ENCODE data around the gene SAG. TPM values are rescaled to one million over a fixed set of nuclear protein-coding genes. Genes with fewer than 3 reads are reported as not detected.

SAG gene
- total and polyA plus RNA-seq, 2 of the 13 experiments (the other 11 are each of a cell fraction or from before 2014, with no cell fraction given) = not detected

GRCh38 chr2:233355916-233356315 lies 48.3 kb downstream of the SAG start:
- FAIRE-seq (no peak), DNase-seq (ENCODE audit: low spot score) (no peak), ATAC-seq (no peak)
- TF ChIP-seq ZNF160 (CRISPR knock-in tag; IDR thresholded peaks at IDR 0.05) = no peak
- TF ChIP-seq TBX2 (CRISPR knock-in tag; IDR thresholded peaks at IDR 0.05; ENCODE audit: borderline replicate concordance) = peak; percentile 2; the same call in 1 of the 2 replicates
- no peak for TF ChIP-seq MAZ (IDR thresholded peaks at IDR 0.05; ENCODE audit: borderline replicate concordance, low read depth, low read length)
- TF ChIP-seq MAZ (CRISPR knock-in tag; IDR thresholded peaks at IDR 0.05; ENCODE audit: low read depth) = peak; percentile 24; the same call in 1 of the 2 replicates
- no peak for TF ChIP-seq CHD2 (IDR thresholded peaks at IDR 0.05; ENCODE audit: low read depth, low read length)
- no peak for TF ChIP-seq MEIS1 (CRISPR knock-in tag; IDR thresholded peaks at IDR 0.05; ENCODE audit: borderline replicate concordance)
- in situ Hi-C loops (cut with HindIII; ENCODE audit: extremely low pct_ligation_motif_present, low pct_unique_long_range_greater_than_20kb) (no loop called here), intact Hi-C loops (cut with micrococcal nuclease; ENCODE audit: unreplicated experiment) (loop anchor here (10.0 kb wide), 2 partner anchors 89 to 101 kb away; partner anchors contain the start of gene ATG16L1)
- H3K4me2 ChIP-seq (ENCODE audit: low read depth, low read length) = peak overlapping the region; percentile 95
- H3K9ac ChIP-seq (ENCODE audit: insufficient read depth, low read depth, low read length) = peak overlapping the region; percentile 68; the same call in 1 of the 2 replicates
- CTCF ChIA-PET (ENCODE audit: low intra/inter-chr PET ratio, low total read pairs) = no interaction called here
- TSS peak; percentile 61 for BruUV-seq (replicated peaks)
- POLR2A ChIA-PET = interaction anchor here (1.1 kb wide), 1 partner anchor 22 kb away, joined by 4 read pairs; no protein-coding TSS in a partner anchor
- no peak overlapping the region for H2AFZ ChIP-seq (ENCODE audit: low read length)
- peaks cover 58% of the 10 kb centered on the region for H3K79me2 ChIP-seq (ENCODE audit: insufficient read depth, low read length)
- 91% methylated on average over 10 of the region's 10 CpGs for WGBS (ENCODE audit: low lambda C conversion rate)
- peaks cover 74% of the 10 kb centered on the region for H3K4me1 ChIP-seq (ENCODE audit: insufficient read depth, low read length)
- peaks cover 0 to 5% of the 10 kb centered on the region in 2 experiments; a peak in 2 of 5 replicates for H3K36me3 ChIP-seq (replicated peaks in 1 of 2; ENCODE audit: control insufficient read depth in 1 of 2, insufficient read depth in 2 of 2, low read length in 2 of 2)
- no peak overlapping the region for H3K27ac ChIP-seq (ENCODE audit: extremely low read length, insufficient read depth, low read length)
- no peaks in the 10 kb centered on the region; a peak in 1 of 5 replicates for H3K27me3 ChIP-seq (ENCODE audit: control insufficient read depth in 1 of 2, insufficient read depth in 2 of 2, low read length in 2 of 2)
- no peaks in the 10 kb centered on the region for H3K9me3 ChIP-seq (ENCODE audit: low read length)
- H3K4me3 ChIP-seq (replicated peaks in 1 of 3; ENCODE audit: insufficient read depth in 1 of 3, low read depth in 2 of 3, low read length in 3 of 3) = peak overlapping the region; percentile 75 to 94 (median 91); a peak in 4 of 6 replicates
- peaks cover 16% of the 10 kb centered on the region for H4K20me1 ChIP-seq (ENCODE audit: insufficient read depth, low read length)

GRCh38 chr2:233356546-233357308 lies 49.1 kb downstream of the SAG start:
- Histone ChIP-seq H3K4me1 (ENCODE audit: insufficient read depth, low read length) (peaks cover 74% of the 10 kb centered on the region), H3K36me3 (replicated peaks in 1 of 2; ENCODE audit: control insufficient read depth in 1 of 2, insufficient read depth in 2 of 2, low read length in 2 of 2) (peaks cover 0 to 5% of the 10 kb centered on the region in 2 experiments; a peak in 2 of 5 replicates), H3K4me2 (ENCODE audit: low read depth, low read length) (peak overlapping the region; percentile 95), H3K79me2 (ENCODE audit: insufficient read depth, low read length) (peaks cover 66% of the 10 kb centered on the region), H3K4me3 (replicated peaks in 1 of 3; ENCODE audit: insufficient read depth in 1 of 3, low read depth in 2 of 3, low read length in 3 of 3) (peak overlapping the region in 1 of 3 experiments; percentile 91; a peak in 1 of 6 replicates), H3K27me3 (ENCODE audit: control insufficient read depth in 1 of 2, insufficient read depth in 2 of 2, low read length in 2 of 2) (no peaks in the 10 kb centered on the region; a peak in 1 of 5 replicates), H2AFZ (ENCODE audit: low read length) (no peak overlapping the region), H4K20me1 (ENCODE audit: insufficient read depth, low read length) (peaks cover 16% of the 10 kb centered on the region), H3K9ac (ENCODE audit: insufficient read depth, low read depth, low read length) (no peak overlapping the region), H3K9me3 (ENCODE audit: low read length) (no peaks in the 10 kb centered on the region), H3K27ac (ENCODE audit: extremely low read length, insufficient read depth, low read length) (no peak overlapping the region)
- no TSS peak for BruUV-seq (replicated peaks)
- ChIA-PET CTCF (ENCODE audit: low intra/inter-chr PET ratio, low total read pairs) (no interaction called here), POLR2A (interaction anchor here (0.7 to 1.1 kb wide), 3 partner anchors 21 to 976 kb away, joined by 3 to 4 read pairs (median 3); no protein-coding TSS in a partner anchor)
- intact Hi-C loops (cut with micrococcal nuclease; ENCODE audit: unreplicated experiment) (loop anchor here (10.0 kb wide), 2 partner anchors 88 to 102 kb away; partner anchors contain the start of gene ATG16L1), in situ Hi-C loops (cut with HindIII; ENCODE audit: extremely low pct_ligation_motif_present, low pct_unique_long_range_greater_than_20kb) (no loop called here)
- WGBS (ENCODE audit: low lambda C conversion rate) = 96% methylated on average over 4 of the region's 4 CpGs
- ATAC-seq (no peak), DNase-seq (ENCODE audit: low spot score) (no peak), FAIRE-seq (peak; percentile 12)
- TF ChIP-seq HIVEP1 (CRISPR knock-in tag; IDR thresholded peaks at IDR 0.05) (no peak), CEBPB (IDR thresholded peaks at IDR 0.05; ENCODE audit: borderline replicate concordance, low read depth, low read length) (peak; percentile 26; the same call in 1 of the 2 replicates)
